OCI-LY1 (cell line): ENCODE measurements around the gene SYT6.

Experiments used
- CTCF ChIP-seq: fragments of 200-600 bp; sonication (generic), shearing (Covaris generic); IDR thresholded peaks from 2 replicates; pipeline ENCODE4 v1.5.1; 2017; ENCODE audit warnings: mild to moderate bottlenecking, antibody characterized with exemption, low read length, moderate library complexity, mixed read lengths
- EZH2 ChIP-seq: fragments of 200-600 bp; sonication (generic), shearing (Covaris generic); IDR thresholded peaks from 2 replicates; pipeline ENCODE4 v1.8.0; 2017; ENCODE audit warnings: borderline replicate concordance, mixed run types, mild to moderate bottlenecking, antibody characterized with exemption, low read length, moderate library complexity, mixed read lengths

GRCh38 chr1:114086601-114087368 lies 66.9 kb downstream of the SYT6 start:
- TF ChIP-seq CTCF (no peak), EZH2 (no peak)
